Breast epithelium (tissue), 3 donors: ENCODE data around the gene FUT2.

Source experiments
- CTCF ChIP-seq, 3 donors: fragments of 450-650 bp; IDR thresholded peaks; one replicate each; pipeline ENCODE4 v1.5.1; 2016 to 2017; ENCODE audit warnings: antibody characterized with exemption in 3 of 3, mild to moderate bottlenecking in 3 of 3, moderate library complexity in 3 of 3
- POLR2A ChIP-seq: fragments of 450-650 bp; IDR thresholded peaks from one replicate; pipeline ENCODE4 v1.6.1; 2016; ENCODE audit warnings: antibody characterized with exemption, mild to moderate bottlenecking, moderate library complexity

GRCh38 chr19:48689449-48689848 lies 6.3 kb upstream of the FUT2 start:
- TF ChIP-seq CTCF (IDR thresholded peaks at IDR 0.05) (no peak), POLR2A (no peak)
